ENCODE results near the gene NEUROG1. TPM values are rescaled to one million over a fixed set of nuclear protein-coding genes. Genes with fewer than 3 reads are reported as not detected.

The NEUROG1 gene
- total RNA-seq, 2 donors from 2014 or later, result not detected

GRCh38 chr5:135569755-135570452 is 34.1 kb upstream of the NEUROG1 start:
- Mint-ChIP-seq H3K27me3 (ENCODE audit: low read depth) (no peaks in the 10 kb centered on the region), H3K4me3 (no peak overlapping the region), H3K27ac (no peak overlapping the region), H3K36me3 (ENCODE audit: insufficient read depth in 2 of 2) (no peaks in the 10 kb centered on the region), H3K9me3 (no peaks in the 10 kb centered on the region), H3K4me1 (ENCODE audit: low read depth) (no peaks in the 10 kb centered on the region)
- DNase-seq, result peak in 1 of 2 donors; percentile 10
- no peak for ATAC-seq (replicated peaks in 1 of 2)

- Mint-ChIP-seq H3K9me3 (no peaks in the 10 kb centered on the region), H3K27me3 (ENCODE audit: low read depth) (no peaks in the 10 kb centered on the region), H3K27ac (no peak overlapping the region), H3K4me3 (no peak overlapping the region), H3K36me3 (ENCODE audit: insufficient read depth in 2 of 2) (no peaks in the 10 kb centered on the region), H3K4me1 (ENCODE audit: low read depth) (no peaks in the 10 kb centered on the region)
- ATAC-seq (replicated peaks in 1 of 2) (no peak), DNase-seq (no peak)
These were observed 33.2 kb upstream of the NEUROG1 start for GRCh38 chr5:135568923-135569360.

GRCh38 chr5:135568246-135568645 is 32.5 kb upstream of the NEUROG1 start:
- Mint-ChIP-seq H3K9me3 (no peaks in the 10 kb centered on the region), H3K36me3 (ENCODE audit: insufficient read depth in 2 of 2) (no peaks in the 10 kb centered on the region), H3K4me1 (ENCODE audit: low read depth) (no peaks in the 10 kb centered on the region), H3K4me3 (no peak overlapping the region), H3K27me3 (ENCODE audit: low read depth) (no peaks in the 10 kb centered on the region), H3K27ac (no peak overlapping the region)
- DNase-seq (no peak), ATAC-seq (replicated peaks in 1 of 2) (no peak)

GRCh38 chr5:135567661-135568060 is 31.9 kb upstream of the NEUROG1 start:
- Mint-ChIP-seq H3K27me3 (ENCODE audit: low read depth) (no peaks in the 10 kb centered on the region), H3K9me3 (no peaks in the 10 kb centered on the region), H3K4me3 (no peak overlapping the region), H3K36me3 (ENCODE audit: insufficient read depth in 2 of 2) (no peaks in the 10 kb centered on the region), H3K4me1 (ENCODE audit: low read depth) (no peaks in the 10 kb centered on the region), H3K27ac (no peak overlapping the region)
- DNase-seq (no peak), ATAC-seq (replicated peaks in 1 of 2) (no peak)

GRCh38 chr5:135566422-135567400 is 30.9 kb upstream of the NEUROG1 start:
- Mint-ChIP-seq H3K27me3 (ENCODE audit: low read depth) (no peaks in the 10 kb centered on the region), H3K27ac (no peak overlapping the region), H3K4me3 (no peak overlapping the region), H3K4me1 (ENCODE audit: low read depth) (no peaks in the 10 kb centered on the region), H3K36me3 (ENCODE audit: insufficient read depth in 2 of 2) (no peaks in the 10 kb centered on the region), H3K9me3 (no peaks in the 10 kb centered on the region)
- ATAC-seq (replicated peaks in 1 of 2) (no peak), DNase-seq (no peak)

- Mint-ChIP-seq H3K36me3 (ENCODE audit: insufficient read depth in 2 of 2) (no peaks in the 10 kb centered on the region), H3K9me3 (no peaks in the 10 kb centered on the region), H3K27me3 (ENCODE audit: low read depth) (no peaks in the 10 kb centered on the region), H3K4me1 (ENCODE audit: low read depth) (no peaks in the 10 kb centered on the region), H3K4me3 (no peak overlapping the region), H3K27ac (no peak overlapping the region)
- DNase-seq, result peak; percentile 77 to 80
- peak; percentile 60 to 66 for ATAC-seq (replicated peaks in 1 of 2)
These were observed 30.1 kb upstream of the NEUROG1 start for GRCh38 chr5:135565725-135566421.

GRCh38 chr5:135565266-135565665 is 29.5 kb upstream of the NEUROG1 start:
- H3K27ac Mint-ChIP-seq, result no peak overlapping the region
- no peak overlapping the region for H3K4me3 Mint-ChIP-seq
- H3K36me3 Mint-ChIP-seq (ENCODE audit: insufficient read depth in 2 of 2), result no peaks in the 10 kb centered on the region
- H3K27me3 Mint-ChIP-seq (ENCODE audit: low read depth), result peaks cover 3% of the 10 kb centered on the region
- no peaks in the 10 kb centered on the region for H3K4me1 Mint-ChIP-seq (ENCODE audit: low read depth)
- no peak for DNase-seq
- H3K9me3 Mint-ChIP-seq, result no peaks in the 10 kb centered on the region
- no peak for ATAC-seq (replicated peaks in 1 of 2)

GRCh38 chr5:135564331-135564730 is 28.6 kb upstream of the NEUROG1 start:
- Mint-ChIP-seq H3K4me1 (ENCODE audit: low read depth) (no peaks in the 10 kb centered on the region), H3K9me3 (no peaks in the 10 kb centered on the region), H3K4me3 (no peak overlapping the region), H3K36me3 (ENCODE audit: insufficient read depth in 2 of 2) (no peaks in the 10 kb centered on the region), H3K27me3 (ENCODE audit: low read depth) (peaks cover 12% of the 10 kb centered on the region), H3K27ac (no peak overlapping the region)
- DNase-seq (no peak), ATAC-seq (replicated peaks in 1 of 2) (no peak)

GRCh38 chr5:135561266-135561665 is 25.5 kb upstream of the NEUROG1 start:
- H3K9me3 Mint-ChIP-seq, result no peaks in the 10 kb centered on the region
- H3K27me3 Mint-ChIP-seq (ENCODE audit: low read depth), result peaks cover 36% of the 10 kb centered on the region
- no peaks in the 10 kb centered on the region for H3K36me3 Mint-ChIP-seq (ENCODE audit: insufficient read depth in 2 of 2)
- no peak overlapping the region for H3K27ac Mint-ChIP-seq
- ATAC-seq (replicated peaks in 1 of 2) (no peak), DNase-seq (no peak)
- H3K4me3 Mint-ChIP-seq, result no peak overlapping the region
- no peaks in the 10 kb centered on the region for H3K4me1 Mint-ChIP-seq (ENCODE audit: low read depth)

GRCh38 chr5:135560858-135561257 is 25.1 kb upstream of the NEUROG1 start:
- ATAC-seq (replicated peaks in 1 of 2), result peak; percentile 93 to 96
- Mint-ChIP-seq H3K4me1 (ENCODE audit: low read depth) (no peaks in the 10 kb centered on the region), H3K4me3 (no peak overlapping the region), H3K9me3 (no peaks in the 10 kb centered on the region), H3K27ac (no peak overlapping the region), H3K27me3 (ENCODE audit: low read depth) (peaks cover 40% of the 10 kb centered on the region), H3K36me3 (ENCODE audit: insufficient read depth in 2 of 2) (no peaks in the 10 kb centered on the region)
- peak; percentile 81 to 83 for DNase-seq

GRCh38 chr5:135559354-135559753 is 23.6 kb upstream of the NEUROG1 start:
- H3K27me3 Mint-ChIP-seq (ENCODE audit: low read depth), result peaks cover 46% of the 10 kb centered on the region
- ATAC-seq (replicated peaks in 1 of 2), result no peak
- no peaks in the 10 kb centered on the region for H3K9me3 Mint-ChIP-seq

GRCh38 chr5:135557076-135557838 is 21.5 kb upstream of the NEUROG1 start:
- DNase-seq (no peak), ATAC-seq (replicated peaks in 1 of 2) (no peak)
- Mint-ChIP-seq H3K4me3 (no peak overlapping the region), H3K27me3 (ENCODE audit: low read depth) (peaks cover 51% of the 10 kb centered on the region), H3K4me1 (ENCODE audit: low read depth) (no peaks in the 10 kb centered on the region), H3K36me3 (ENCODE audit: insufficient read depth in 2 of 2) (no peaks in the 10 kb centered on the region), H3K27ac (no peak overlapping the region), H3K9me3 (no peaks in the 10 kb centered on the region)

More at GRCh38 chr5:135559354-135559753, 23.6 kb upstream of the NEUROG1 start:
- Mint-ChIP-seq H3K27ac (no peak overlapping the region), H3K4me1 (ENCODE audit: low read depth) (no peaks in the 10 kb centered on the region), H3K36me3 (ENCODE audit: insufficient read depth in 2 of 2) (no peaks in the 10 kb centered on the region), H3K4me3 (no peak overlapping the region)
- DNase-seq, result no peak
